Neural cell (in vitro differentiated cells): ENCODE measurements around the gene IRAK4.

Experiments used
- CTCF ChIP-seq: fragments of 450-650 bp; IDR thresholded peaks from 2 replicates; pipeline ENCODE4 v1.5.1; 2014; ENCODE audit warnings: antibody characterized with exemption, mild to moderate bottlenecking, moderate library complexity; ENCODE audit not compliant: poor library complexity, severe bottlenecking
- POLR2AphosphoS5 ChIP-seq: IDR thresholded peaks from 2 replicates; pipeline ENCODE4 v1.6.1; 2012

- no peak for TF ChIP-seq POLR2AphosphoS5
- no peak for TF ChIP-seq CTCF
These were observed 54.2 kb downstream of the IRAK4 start for GRCh38 chr12:43812926-43813325.
